Activated CD4-positive, alpha-beta T cell treated with anti-CD3 and anti-CD28 coated beads, Interleukin-2, amount 50 U/mL, for 1 hour (primary cell): ENCODE results near the gene CCZ1B.
"Not testable (repeated sequence)": the region's sequence is repeated elsewhere in the genome, so short reads cannot be mapped to it uniquely, and the experiment has no call there.

ENCODE experiments used
- DNase-seq: peaks from one replicate; pipeline ENCODE4 v3.0.0-alpha.2; 2020

CCZ1B gene

DNA sequence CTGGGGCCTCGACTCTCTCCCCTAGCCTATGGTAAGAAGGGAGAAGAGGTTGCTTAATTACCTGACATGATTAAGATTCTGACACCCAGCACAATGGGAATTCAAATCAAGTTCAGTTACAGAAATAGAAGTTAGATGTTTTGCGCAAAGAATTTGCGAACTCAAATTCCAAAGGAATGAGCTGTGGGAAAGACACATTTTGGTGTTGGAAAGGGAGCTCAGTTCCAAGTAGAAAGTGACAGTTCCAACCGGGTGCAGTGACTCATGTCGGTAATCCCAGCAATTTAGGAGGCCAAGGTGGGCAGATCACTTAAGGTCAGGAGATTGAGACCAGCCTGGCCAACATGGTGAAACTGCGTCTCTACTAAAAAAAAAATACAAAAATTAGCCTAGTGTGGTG, 4.0 kb upstream of the CCZ1B start:
- DNase-seq, result not testable (repeated sequence)

- not testable (repeated sequence) for DNase-seq
These were observed 3.5 kb upstream of the CCZ1B start for GRCh38 chr7:6829616-6830015.

- DNase-seq, result not testable (repeated sequence)
These were observed 1.1 kb upstream of the CCZ1B start for GRCh38 chr7:6827180-6827579.

- DNase-seq, result not testable (repeated sequence)
These were observed 594 bp downstream of the CCZ1B start for GRCh38 chr7:6825236-6826125.

DNA sequence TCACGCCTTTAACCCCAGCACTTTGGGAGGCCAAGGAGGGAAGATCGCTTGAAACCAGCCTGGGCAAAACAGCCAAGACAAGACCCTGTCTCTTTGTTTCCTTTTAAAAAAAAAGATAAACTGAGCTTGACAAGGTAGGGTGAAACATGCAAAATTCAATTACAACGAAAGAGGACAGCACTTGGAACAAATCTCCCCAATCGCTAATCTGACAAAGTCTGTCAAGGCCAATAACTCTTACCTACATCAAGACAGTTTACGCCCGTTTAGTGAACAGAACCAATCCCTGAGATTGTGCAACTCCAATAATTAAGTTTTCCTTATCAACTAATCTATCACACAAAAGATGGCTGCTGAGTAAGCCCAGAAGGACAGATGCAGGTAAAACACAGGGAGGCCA, 4.5 kb downstream of the CCZ1B start:
- DNase-seq, result not testable (repeated sequence)

GRCh38 chr7:6815470-6815869, 10.6 kb downstream of the CCZ1B start:
- not testable (repeated sequence) for DNase-seq

- DNase-seq, result not testable (repeated sequence)
These were observed 13.1 kb downstream of the CCZ1B start for GRCh38 chr7:6813011-6813410.

DNA sequence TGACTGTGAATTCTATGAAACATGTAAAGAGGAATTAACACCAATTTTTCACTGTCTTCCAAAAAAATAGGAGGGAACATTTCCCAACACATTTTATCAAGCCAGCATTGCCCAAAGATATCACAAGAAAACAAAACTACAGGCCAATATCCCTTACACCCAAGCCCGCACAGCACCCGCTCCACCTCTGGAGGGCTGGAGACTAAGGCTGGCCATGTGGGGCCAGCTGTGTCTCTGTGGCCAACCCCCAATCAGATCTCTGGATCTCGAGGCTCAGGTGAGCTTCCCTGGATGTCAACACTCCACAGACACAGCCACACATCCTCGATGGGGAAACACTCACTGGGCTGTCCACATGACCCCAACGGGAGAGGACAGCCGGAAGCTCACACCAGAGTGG, 18.1 kb downstream of the CCZ1B start:
- not testable (repeated sequence) for DNase-seq

- not testable (repeated sequence) for DNase-seq
These were observed 18.6 kb downstream of the CCZ1B start for GRCh38 chr7:6807393-6807918.

GRCh38 chr7:6800331-6800730, 25.7 kb downstream of the CCZ1B start:
- DNase-seq, result not testable (repeated sequence)

- not testable (repeated sequence) for DNase-seq
These were observed 26.2 kb downstream of the CCZ1B start for GRCh38 chr7:6799887-6800286.

DNA sequence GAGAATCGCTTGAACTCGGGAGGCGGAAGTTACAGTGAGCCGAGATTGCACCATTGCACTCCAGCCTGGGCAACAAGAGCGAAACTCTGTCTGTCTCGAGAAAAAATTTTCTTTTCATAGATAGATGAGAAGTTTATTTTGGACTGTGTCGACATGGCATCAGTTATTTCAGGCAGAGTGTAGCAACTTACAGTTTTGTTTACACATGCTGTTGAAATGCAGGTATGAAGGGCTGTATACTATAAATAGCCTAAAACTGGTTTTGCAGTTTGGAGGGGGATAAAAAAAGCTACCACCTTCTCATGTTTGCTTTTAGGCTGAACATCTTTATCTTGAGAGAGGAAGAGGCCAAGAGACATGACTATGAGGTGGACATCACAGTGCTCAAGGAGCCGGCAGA, 28.0 kb downstream of the CCZ1B start:
- not testable (repeated sequence) for DNase-seq

- not testable (repeated sequence) for DNase-seq
These were observed 28.9 kb downstream of the CCZ1B start for GRCh38 chr7:6797218-6797617.

DNA sequence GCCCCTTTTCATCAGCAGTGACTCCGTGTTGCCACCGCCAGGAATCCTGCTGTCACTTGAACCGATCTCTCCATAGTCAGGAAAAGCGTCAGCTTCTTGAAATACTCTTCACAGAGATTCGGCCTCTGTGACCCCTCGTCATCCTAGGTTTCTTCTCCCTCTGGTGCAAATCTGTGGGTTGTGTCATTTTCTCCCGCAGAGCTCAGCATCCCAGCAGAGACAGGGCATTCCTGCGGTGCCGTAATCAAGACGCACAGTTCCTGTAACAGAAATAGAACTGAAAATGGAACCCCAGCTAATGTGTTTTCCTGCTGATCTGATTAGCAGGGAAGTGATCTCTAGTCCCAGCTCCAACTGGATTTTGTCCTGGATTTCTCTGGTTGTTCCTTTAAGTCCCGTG, 31.8 kb downstream of the CCZ1B start:
- DNase-seq, result not testable (repeated sequence)

DNA sequence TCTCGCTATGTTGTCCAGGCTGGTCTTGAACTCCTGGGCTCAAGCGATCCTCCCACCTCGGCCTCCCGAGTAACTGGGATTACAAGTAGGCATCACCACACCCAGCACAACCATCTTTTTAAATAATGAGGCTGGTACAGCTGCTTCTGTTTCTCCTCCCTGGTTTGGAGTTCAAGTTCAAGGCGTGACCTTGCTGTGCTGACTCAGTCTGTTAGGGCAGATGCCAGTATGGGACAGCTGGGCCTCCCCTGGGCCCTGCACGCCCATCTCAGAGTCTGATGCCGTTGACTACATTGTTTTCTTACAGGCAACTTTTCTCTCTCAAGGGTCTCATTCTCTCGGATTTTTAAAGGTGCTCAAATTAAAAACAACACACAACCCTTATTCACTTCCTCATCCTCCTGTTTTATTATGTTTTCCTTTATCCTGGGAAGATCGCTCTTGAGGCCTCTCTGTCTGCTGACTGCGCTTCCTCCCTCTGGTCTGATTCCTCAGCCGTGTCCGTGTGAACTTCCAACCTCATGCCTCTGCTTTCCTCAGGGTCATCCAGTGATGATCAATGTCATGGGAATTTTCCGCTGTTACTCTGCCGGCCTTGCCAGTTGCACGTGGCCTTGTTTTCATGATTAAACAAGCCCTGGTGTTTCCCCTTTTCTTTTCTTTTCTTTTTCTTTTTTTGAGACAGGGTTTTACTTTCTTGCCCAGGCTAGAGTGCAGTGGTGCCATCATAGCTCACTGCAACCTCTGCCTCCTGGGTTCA, 33.8 kb downstream of the CCZ1B start:
- not testable (repeated sequence) for DNase-seq

DNA sequence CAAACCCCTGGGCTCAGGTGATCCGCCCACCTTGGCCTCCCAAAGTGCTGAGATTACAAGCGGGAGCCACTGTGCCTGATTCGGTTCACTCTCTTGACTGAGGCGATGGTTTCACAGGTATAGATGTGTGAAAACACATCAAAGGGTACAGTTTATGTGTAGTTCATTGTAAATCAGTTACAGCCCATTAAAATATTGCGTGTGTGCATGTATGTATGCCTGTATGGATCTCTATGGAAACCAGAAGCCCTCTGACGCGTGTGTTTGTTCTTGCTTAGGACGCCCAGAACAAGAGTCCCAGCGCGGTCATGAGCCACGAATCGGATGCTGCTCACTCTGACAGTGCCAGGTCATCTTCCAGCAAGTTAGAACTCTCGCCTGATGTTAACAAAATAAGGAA, 36.7 kb downstream of the CCZ1B start:
- not testable (repeated sequence) for DNase-seq

- not testable (repeated sequence) for DNase-seq
These were observed 44.5 kb downstream of the CCZ1B start for GRCh38 chr7:6781581-6781980.

DNA sequence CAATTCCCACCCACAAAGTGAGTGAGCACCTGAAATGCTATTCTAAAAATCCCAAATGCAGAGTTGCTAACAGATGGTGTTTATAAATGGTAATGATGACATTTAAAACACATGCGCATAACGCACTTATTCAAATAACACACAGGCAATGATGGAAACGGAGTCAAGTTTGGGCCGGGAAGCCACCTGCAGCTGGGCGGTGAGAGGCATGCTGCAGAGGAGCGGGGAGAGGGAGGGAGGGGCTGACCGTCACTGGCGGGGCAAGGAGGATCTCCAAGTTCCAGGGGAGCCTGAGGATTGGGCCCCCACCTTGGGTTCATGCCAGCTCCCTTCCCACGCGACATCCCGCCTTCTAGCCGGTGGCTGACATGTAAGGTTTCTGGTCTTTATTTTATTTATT, 64.9 kb downstream of the CCZ1B start:
- DNase-seq, result not testable (repeated sequence)

DNA sequence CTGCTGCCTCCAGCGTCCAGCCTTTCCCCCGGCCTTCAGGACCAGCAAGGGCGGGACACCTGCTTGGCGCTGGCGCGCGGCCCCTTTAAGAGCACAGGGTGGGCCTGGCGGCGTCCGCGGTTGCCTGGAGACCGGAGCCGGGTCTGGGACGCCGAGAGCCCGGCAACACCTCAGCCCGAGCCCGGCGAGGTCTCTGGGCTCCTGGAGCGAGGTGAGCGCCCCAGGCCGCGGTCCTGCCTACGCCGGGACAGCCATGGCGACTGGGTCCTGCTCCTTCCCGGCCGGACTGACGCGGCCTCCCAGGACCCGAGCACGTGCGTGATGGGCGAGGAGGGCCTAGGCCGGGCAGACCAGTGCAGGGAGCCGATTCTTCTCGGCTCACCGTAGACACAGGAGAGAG, 72.1 kb downstream of the CCZ1B start, which contains the start of gene RSPH10B2:
RSPH10B2 (plus strand) TSS at position 140 of the 400 bp plus-strand sequence. CDS start 3,575 bp downstream, outside the sequence.
- not testable (repeated sequence) for DNase-seq

GRCh38 chr7:6750173-6750572, 75.9 kb downstream of the CCZ1B start:
- DNase-seq, result not testable (repeated sequence)

GRCh38 chr7:6749335-6749734, 76.7 kb downstream of the CCZ1B start:
- DNase-seq, result not testable (repeated sequence)
